Astrocyte of the spinal cord (primary cell): ENCODE data around the gene NPHP4.

Source experiments
- DNase-seq: peaks from one replicate; pipeline ENCODE4 v3.0.0; 2011; ENCODE audit warnings: low read depth, low spot score
- H3K4me3 ChIP-seq: 2 replicates; pipeline ENCODE4 v1.5.1; 2011; ENCODE audit warnings: low read depth, mild to moderate bottlenecking, low read length, moderate library complexity
- CTCF ChIP-seq: IDR thresholded peaks from 2 replicates; pipeline ENCODE4 v1.5.1; 2012; ENCODE audit warnings: low read depth, mild to moderate bottlenecking, low read length, inconsistent platforms
- in situ Hi-C: cut with HindIII; loops from 2 replicates; pipeline ENCODE4 v1.10.0; 2017; ENCODE audit warnings: low sequenced_read_pairs

The NPHP4 gene

DNA sequence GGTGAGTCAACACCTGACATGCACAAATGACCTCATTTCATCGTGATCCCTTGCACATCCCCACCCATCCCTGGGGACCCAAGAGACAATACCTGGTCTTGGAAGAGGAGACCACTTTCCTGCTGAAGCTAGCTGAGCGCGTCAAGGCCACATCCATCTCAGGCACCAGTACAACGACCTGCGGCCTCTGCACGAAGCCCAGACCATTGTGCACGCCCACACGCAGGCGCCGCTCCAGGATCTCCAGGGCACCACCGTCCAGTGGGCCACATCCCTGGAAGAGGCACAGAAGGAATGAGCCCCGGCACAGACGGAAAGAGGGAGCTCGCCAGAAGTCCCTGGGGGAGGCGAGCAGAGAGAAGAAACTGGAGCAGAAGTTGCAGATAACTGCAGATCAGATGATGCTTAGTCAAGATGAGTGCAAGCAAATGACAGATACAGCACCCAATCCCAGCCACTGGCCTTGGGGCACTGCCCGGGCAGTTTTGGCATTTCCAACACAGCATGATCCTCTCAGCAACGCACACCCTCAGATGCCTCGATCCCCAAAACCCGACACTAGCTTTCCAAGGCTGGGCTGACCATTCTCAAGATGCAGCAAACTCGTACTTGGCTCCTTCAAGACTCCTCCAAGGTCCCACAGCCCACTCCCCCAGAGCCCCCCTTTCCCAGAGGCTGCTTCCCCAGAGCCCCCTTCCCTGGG is 44.1 kb downstream of the NPHP4 start:
- DNase-seq, result no peak
- TF ChIP-seq CTCF, result no peak
- in situ Hi-C loops, result no loop called here
- H3K4me3 ChIP-seq, result no peak overlapping the region

- DNase-seq, result no peak
Measured at GRCh38 chr1:5947071-5947821, 45.0 kb downstream of the NPHP4 start.

DNA sequence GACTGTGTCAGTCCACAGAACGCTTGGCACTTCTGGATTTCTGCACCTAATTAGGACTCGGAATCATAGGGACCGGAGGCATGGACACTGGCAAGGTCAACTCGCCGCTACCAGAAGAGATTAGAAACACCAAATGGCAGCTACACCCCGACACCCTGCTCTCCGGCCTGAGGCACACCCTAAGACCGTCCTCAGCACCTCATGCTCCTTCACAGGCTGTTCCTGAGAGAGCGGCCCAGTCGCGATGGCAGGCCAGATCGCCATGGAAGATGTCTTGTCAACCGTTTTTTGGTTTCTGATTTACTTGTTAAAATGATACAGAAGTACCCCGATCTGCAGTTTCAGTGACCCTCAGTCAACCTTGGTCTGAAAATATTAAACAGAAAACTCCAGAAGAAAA is 46.8 kb downstream of the NPHP4 start:
- no peak for TF ChIP-seq CTCF
- in situ Hi-C loops, result no loop called here
- no peak for DNase-seq
- H3K4me3 ChIP-seq, result no peak overlapping the region

More at GRCh38 chr1:5947071-5947821, 45.0 kb downstream of the NPHP4 start:
- in situ Hi-C loops, result no loop called here
- H3K4me3 ChIP-seq, result no peak overlapping the region
- no peak for TF ChIP-seq CTCF

DNA sequence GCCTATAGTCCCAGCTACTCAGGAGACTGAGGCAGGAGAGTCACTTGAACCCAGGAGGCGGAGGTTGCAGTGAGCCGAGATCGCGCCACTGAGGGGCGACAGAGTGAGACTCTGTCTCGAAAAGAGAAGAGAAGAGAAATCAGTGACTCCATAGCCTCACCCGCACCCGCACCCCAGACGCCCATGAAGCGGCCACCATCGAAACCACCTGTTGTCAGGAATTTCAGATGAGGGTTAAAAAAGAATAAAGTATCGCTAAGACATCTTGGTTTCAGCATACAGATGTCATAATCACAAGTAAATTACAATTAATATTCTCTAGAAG is 47.4 kb downstream of the NPHP4 start:
- no peak for DNase-seq
- TF ChIP-seq CTCF, result no peak
- in situ Hi-C loops, result no loop called here

DNA sequence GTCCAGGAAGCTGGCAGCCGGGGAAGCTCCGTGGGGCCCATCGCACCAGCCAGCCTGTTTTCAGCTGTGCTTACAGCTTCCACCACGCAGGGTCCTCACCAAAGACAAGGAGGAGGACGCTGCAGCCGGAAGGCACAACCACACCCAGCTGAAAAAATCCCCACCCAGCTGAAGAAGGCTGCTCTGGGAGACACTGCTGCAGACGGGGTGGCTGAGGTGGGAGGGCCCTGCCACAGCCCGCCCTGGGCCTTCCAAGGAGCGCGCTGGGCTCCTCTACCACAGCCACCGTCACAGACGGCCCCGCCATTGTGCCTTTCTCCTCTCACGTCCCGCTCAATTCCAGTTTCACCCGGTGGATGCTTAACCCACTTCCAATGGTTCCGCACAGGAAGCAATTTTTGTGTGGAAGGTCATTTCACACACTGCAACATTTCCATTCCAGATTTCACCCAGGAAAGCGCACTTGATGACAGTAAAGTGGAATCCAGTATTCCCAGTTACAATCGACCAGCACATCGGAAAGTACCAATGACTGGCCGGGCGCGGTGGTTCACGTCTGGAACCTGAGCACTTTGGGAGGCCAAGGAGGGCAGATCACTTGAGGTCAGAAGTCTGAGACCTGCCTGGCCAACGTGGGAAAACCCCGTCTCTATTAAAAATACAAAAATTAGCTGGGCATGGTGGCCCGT is 47.9 kb downstream of the NPHP4 start:
- TF ChIP-seq CTCF, result no peak
- no peak for DNase-seq
- in situ Hi-C loops, result no loop called here
- H3K4me3 ChIP-seq, result no peak overlapping the region

More for the DNA sequence above, 47.4 kb downstream of the NPHP4 start:
- H3K4me3 ChIP-seq, result no peak overlapping the region

DNA sequence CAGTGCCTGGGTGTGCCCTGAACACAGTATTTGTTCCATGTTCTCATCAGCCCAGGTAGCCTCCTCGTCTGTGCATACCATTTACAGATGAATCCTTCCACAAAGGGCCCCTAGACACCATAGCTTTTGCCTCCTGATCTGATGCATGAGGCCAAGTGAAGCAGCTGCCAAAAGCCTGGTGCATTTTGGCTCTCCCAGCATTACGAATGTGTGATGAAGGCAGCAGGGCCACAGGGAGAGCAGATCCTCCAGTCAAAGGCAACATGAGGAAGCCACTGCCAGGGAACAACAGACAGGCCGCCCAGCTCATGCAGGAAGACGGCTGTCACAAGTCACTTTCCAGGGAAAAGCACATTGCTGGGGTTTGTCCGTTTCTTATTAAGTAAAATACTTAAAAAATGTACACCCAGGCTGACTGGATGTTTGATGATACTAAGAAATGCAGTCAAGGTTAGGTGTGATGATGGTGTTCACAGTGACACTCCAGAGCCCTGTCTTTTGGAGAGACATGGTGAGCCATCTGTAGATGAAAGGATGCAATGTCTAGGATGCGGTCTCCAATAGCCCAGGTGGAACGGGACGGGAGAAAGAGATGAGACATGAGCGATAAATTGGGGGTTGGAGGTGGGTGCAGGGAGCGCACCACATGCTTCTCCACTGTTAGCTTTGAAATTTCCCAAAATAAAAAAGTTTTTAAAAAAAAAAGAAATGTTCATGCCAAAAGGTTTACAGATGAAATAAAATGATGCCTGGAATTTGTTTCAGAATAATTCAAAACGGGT is 48.7 kb downstream of the NPHP4 start:
- in situ Hi-C loops, result no loop called here
- no peak for TF ChIP-seq CTCF
- no peak overlapping the region for H3K4me3 ChIP-seq
- DNase-seq, result no peak
